ENCODE measurements around the gene ARID1B. TPM values are rescaled to one million over a fixed set of nuclear protein-coding genes. Genes with fewer than 3 reads are reported as not detected.

The ARID1B gene
- total RNA-seq, 1 experiment from 2014 or later, result 35.6 TPM

DNA sequence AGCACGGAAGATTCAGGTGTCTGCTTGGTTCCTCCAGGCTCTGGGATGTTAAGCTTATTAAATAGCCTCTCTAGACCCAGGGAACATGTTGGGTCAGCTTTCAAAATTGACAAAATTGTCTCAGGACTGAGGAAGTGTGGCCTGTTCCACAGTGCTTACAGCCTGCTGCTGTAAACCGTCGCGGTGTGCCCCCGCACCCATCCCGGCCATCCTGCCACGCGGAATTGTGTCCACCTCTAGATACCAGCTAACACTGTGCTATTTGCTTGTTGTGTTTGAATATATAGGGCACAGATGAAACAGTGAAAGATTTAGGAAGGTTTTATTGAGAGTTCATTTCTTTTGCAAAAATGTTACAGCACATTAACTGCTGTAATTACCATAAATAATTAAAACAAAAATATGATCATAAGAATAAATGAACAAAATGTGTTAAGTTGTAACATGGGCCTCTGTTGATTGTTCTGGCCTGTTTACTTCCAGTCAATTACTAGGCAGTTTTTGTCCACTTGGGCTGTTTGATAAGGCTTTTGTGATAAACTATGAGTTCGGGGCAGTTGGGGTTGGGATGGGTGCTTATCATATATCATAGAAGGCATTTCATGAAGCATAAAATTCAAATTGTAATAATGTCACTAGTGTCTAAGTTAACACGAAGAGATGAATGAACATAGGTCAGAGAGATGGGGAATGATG lies 77.4 kb downstream of the ARID1B start:
- no TSS peak for BruUV-seq (replicated peaks)
- no peak overlapping the region for H3K4me3 ChIP-seq (replicated peaks in 1 of 2; ENCODE audit: low read depth in 1 of 2, low read length in 2 of 2)
- ATAC-seq, result no peak
- no peaks in the 10 kb centered on the region for H3K4me1 ChIP-seq (ENCODE audit: control insufficient read depth in 1 of 2, insufficient read depth in 2 of 2, low read length in 2 of 2)
- CTCF ChIA-PET, result no interaction called here
- H3K36me3 ChIP-seq (ENCODE audit: control insufficient read depth in 1 of 2, insufficient read depth in 2 of 2, low read length in 2 of 2), result no peaks in the 10 kb centered on the region
- no peaks in the 10 kb centered on the region for H3K27me3 ChIP-seq (ENCODE audit: insufficient read depth, low read length)
- no peaks in the 10 kb centered on the region for H4K20me1 ChIP-seq (ENCODE audit: insufficient read depth)
- intact Hi-C loops (cut with micrococcal nuclease), result no loop called here
- no peaks in the 10 kb centered on the region for H3K9me3 ChIP-seq (ENCODE audit: control insufficient read depth in 1 of 2, insufficient read depth in 1 of 2, low read depth in 1 of 2, low read length in 2 of 2)
- POLR2A ChIA-PET, result no interaction called here
- no peaks in the 10 kb centered on the region for H3K9me2 ChIP-seq (ENCODE audit: insufficient read depth)
- no peak overlapping the region for H3K9ac ChIP-seq (ENCODE audit: low read length)
- no peak for DNase-seq (ENCODE audit: low read depth, low spot score)
- H3K4me2 ChIP-seq (ENCODE audit: low read length), result no peak overlapping the region
- RAD21 ChIA-PET (ENCODE audit: low non-redundant PET in 1 of 2, low total read pairs in 2 of 2, uncharacterized antibody in 2 of 2, unreplicated experiment in 2 of 2), result no interaction called here
- TF ChIP-seq RAD21 (IDR thresholded peaks at IDR 0.05; ENCODE audit: low read depth) (no peak), ZFX (IDR thresholded peaks at IDR 0.05) (no peak), POLR2AphosphoS5 (IDR thresholded peaks at IDR 0.05; ENCODE audit: low read depth, low read length) (no peak), YY1 (IDR thresholded peaks at IDR 0.05; ENCODE audit: extremely low read depth, insufficient replicate concordance, low read depth, low read length) (no peak)
- H3K27ac ChIP-seq (ENCODE audit: low read depth, low read length), result no peak overlapping the region
- H2AFZ ChIP-seq (ENCODE audit: low read depth, low read length, poor library complexity, severe bottlenecking), result no peak overlapping the region
- H3K79me2 ChIP-seq (ENCODE audit: insufficient read depth, low read length), result peaks cover 76% of the 10 kb centered on the region

DNA sequence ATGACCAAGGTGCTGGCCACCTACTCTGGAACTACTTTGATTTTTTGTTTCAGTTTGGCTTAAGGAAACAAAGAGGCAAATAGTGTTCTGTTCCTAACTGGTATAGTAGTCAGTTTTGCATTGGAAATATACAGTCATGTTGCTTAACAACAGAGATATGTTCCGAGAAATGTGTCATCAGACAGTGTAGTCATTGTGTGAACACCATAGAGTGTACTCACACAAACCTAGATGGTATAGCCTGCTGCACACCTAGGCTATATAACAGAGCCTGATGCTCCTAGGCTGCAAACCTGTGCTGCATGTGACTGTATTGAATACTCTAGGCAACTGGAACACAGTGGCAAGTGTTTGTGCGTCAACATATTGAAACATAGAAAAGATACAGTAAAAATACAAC lies 80.4 kb downstream of the ARID1B start:
- Histone ChIP-seq H3K9me3 (ENCODE audit: control insufficient read depth in 1 of 2, insufficient read depth in 1 of 2, low read depth in 1 of 2, low read length in 2 of 2) (no peaks in the 10 kb centered on the region), H3K4me3 (replicated peaks in 1 of 2; ENCODE audit: low read depth in 1 of 2, low read length in 2 of 2) (no peak overlapping the region), H3K4me2 (ENCODE audit: low read length) (no peak overlapping the region), H4K20me1 (ENCODE audit: insufficient read depth) (peaks cover 7% of the 10 kb centered on the region), H3K79me2 (ENCODE audit: insufficient read depth, low read length) (peaks cover 80% of the 10 kb centered on the region), H3K27ac (ENCODE audit: low read depth, low read length) (no peak overlapping the region), H2AFZ (ENCODE audit: low read depth, low read length, poor library complexity, severe bottlenecking) (no peak overlapping the region), H3K27me3 (ENCODE audit: insufficient read depth, low read length) (no peaks in the 10 kb centered on the region), H3K36me3 (ENCODE audit: control insufficient read depth in 1 of 2, insufficient read depth in 2 of 2, low read length in 2 of 2) (no peaks in the 10 kb centered on the region), H3K9ac (ENCODE audit: low read length) (no peak overlapping the region), H3K9me2 (ENCODE audit: insufficient read depth) (no peaks in the 10 kb centered on the region), H3K4me1 (ENCODE audit: control insufficient read depth in 1 of 2, insufficient read depth in 2 of 2, low read length in 2 of 2) (no peaks in the 10 kb centered on the region)
- BruUV-seq (replicated peaks), result no TSS peak
- CTCF ChIA-PET, result no interaction called here
- intact Hi-C loops (cut with micrococcal nuclease), result no loop called here
- RAD21 ChIA-PET (ENCODE audit: low non-redundant PET in 1 of 2, low total read pairs in 2 of 2, uncharacterized antibody in 2 of 2, unreplicated experiment in 2 of 2), result no interaction called here
- no peak for ATAC-seq
- POLR2A ChIA-PET, result no interaction called here
- no peak for DNase-seq (ENCODE audit: low read depth, low spot score)
- TF ChIP-seq ZFX (IDR thresholded peaks at IDR 0.05) (no peak), POLR2AphosphoS5 (IDR thresholded peaks at IDR 0.05; ENCODE audit: low read depth, low read length) (no peak), POLR2A (IDR thresholded peaks at IDR 0.05; ENCODE audit: borderline replicate concordance, extremely low read depth, insufficient read depth, insufficient read length) (no peak), ZNF274 (IDR thresholded peaks at IDR 0.05; ENCODE audit: low read depth, low read length) (no peak), EZH2phosphoT487 (IDR thresholded peaks at IDR 0.05; ENCODE audit: borderline replicate concordance) (no peak), SIN3A (IDR thresholded peaks at IDR 0.05; ENCODE audit: low read depth) (no peak), FOSL1 (IDR thresholded peaks at IDR 0.05; ENCODE audit: low read depth) (no peak), CBX3 (IDR thresholded peaks at IDR 0.05; ENCODE audit: low read depth) (no peak), EZH2 (IDR thresholded peaks at IDR 0.05) (no peak), ELF1 (IDR thresholded peaks at IDR 0.05; ENCODE audit: borderline replicate concordance, low read depth) (no peak), RAD21 (IDR thresholded peaks at IDR 0.05; ENCODE audit: low read depth) (no peak), CEBPB (IDR thresholded peaks at IDR 0.05; ENCODE audit: low read depth) (no peak)
- TF ChIP-seq, protein P1, sequence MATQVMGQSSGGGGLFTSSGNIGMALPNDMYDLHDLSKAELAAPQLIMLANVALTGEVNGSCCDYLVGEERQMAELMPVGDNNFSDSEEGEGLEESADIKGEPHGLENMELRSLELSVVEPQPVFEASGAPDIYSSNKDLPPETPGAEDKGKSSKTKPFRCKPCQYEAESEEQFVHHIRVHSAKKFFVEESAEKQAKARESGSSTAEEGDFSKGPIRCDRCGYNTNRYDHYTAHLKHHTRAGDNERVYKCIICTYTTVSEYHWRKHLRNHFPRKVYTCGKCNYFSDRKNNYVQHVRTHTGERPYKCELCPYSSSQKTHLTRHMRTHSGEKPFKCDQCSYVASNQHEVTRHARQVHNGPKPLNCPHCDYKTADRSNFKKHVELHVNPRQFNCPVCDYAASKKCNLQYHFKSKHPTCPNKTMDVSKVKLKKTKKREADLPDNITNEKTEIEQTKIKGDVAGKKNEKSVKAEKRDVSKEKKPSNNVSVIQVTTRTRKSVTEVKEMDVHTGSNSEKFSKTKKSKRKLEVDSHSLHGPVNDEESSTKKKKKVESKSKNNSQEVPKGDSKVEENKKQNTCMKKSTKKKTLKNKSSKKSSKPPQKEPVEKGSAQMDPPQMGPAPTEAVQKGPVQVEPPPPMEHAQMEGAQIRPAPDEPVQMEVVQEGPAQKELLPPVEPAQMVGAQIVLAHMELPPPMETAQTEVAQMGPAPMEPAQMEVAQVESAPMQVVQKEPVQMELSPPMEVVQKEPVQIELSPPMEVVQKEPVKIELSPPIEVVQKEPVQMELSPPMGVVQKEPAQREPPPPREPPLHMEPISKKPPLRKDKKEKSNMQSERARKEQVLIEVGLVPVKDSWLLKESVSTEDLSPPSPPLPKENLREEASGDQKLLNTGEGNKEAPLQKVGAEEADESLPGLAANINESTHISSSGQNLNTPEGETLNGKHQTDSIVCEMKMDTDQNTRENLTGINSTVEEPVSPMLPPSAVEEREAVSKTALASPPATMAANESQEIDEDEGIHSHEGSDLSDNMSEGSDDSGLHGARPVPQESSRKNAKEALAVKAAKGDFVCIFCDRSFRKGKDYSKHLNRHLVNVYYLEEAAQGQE (IDR thresholded peaks at IDR 0.05; ENCODE audit: low read depth), result no peak
- TF ChIP-seq, protein P2, sequence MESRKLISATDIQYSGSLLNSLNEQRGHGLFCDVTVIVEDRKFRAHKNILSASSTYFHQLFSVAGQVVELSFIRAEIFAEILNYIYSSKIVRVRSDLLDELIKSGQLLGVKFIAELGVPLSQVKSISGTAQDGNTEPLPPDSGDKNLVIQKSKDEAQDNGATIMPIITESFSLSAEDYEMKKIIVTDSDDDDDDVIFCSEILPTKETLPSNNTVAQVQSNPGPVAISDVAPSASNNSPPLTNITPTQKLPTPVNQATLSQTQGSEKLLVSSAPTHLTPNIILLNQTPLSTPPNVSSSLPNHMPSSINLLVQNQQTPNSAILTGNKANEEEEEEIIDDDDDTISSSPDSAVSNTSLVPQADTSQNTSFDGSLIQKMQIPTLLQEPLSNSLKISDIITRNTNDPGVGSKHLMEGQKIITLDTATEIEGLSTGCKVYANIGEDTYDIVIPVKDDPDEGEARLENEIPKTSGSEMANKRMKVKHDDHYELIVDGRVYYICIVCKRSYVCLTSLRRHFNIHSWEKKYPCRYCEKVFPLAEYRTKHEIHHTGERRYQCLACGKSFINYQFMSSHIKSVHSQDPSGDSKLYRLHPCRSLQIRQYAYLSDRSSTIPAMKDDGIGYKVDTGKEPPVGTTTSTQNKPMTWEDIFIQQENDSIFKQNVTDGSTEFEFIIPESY (IDR thresholded peaks at IDR 0.05; ENCODE audit: extremely low read depth, insufficient replicate concordance, low read length), result no peak
- TF ChIP-seq, protein P3, sequence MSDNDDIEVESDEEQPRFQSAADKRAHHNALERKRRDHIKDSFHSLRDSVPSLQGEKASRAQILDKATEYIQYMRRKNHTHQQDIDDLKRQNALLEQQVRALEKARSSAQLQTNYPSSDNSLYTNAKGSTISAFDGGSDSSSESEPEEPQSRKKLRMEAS (IDR thresholded peaks at IDR 0.05), result no peak
